ENCODE results near the gene TYMP.

- TF ChIP-seq CTCF (conservative IDR thresholded peaks at IDR 0.05; ENCODE audit: low read depth, low read length) (no peak), ELK1 (IDR thresholded peaks at IDR 0.05; ENCODE audit: borderline replicate concordance, low read depth, low read length) (no peak), RAD21 (IDR thresholded peaks at IDR 0.05; ENCODE audit: low read length) (no peak), CEBPB (IDR thresholded peaks at IDR 0.05; ENCODE audit: low read depth, low read length) (no peak), NFE2L2 (IDR thresholded peaks at IDR 0.05; ENCODE audit: low read depth, low read length) (no peak), MXI1 (IDR thresholded peaks at IDR 0.05; ENCODE audit: borderline replicate concordance, low read depth, low read length) (no peak), FOS (IDR thresholded peaks at IDR 0.05; ENCODE audit: low read depth, low read length) (no peak), MAFK (IDR thresholded peaks at IDR 0.05; ENCODE audit: low read depth, low read length) (no peak), RFX5 (IDR thresholded peaks at IDR 0.05; ENCODE audit: low read depth, low read length) (no peak), POLR2A (IDR thresholded peaks at IDR 0.05; ENCODE audit: low read depth, low read length) (no peak), RCOR1 (IDR thresholded peaks at IDR 0.05; ENCODE audit: insufficient replicate concordance, low read length) (no peak), SMC3 (IDR thresholded peaks at IDR 0.05; ENCODE audit: low read depth, low read length) (no peak), USF2 (IDR thresholded peaks at IDR 0.05; ENCODE audit: low read depth, low read length) (no peak)
These were observed 20.6 kb upstream of the TYMP start for GRCh38 chr22:50550395-50550794.
